ENCODE results near the gene SLC22A15.

The SLC22A15 gene

DNA sequence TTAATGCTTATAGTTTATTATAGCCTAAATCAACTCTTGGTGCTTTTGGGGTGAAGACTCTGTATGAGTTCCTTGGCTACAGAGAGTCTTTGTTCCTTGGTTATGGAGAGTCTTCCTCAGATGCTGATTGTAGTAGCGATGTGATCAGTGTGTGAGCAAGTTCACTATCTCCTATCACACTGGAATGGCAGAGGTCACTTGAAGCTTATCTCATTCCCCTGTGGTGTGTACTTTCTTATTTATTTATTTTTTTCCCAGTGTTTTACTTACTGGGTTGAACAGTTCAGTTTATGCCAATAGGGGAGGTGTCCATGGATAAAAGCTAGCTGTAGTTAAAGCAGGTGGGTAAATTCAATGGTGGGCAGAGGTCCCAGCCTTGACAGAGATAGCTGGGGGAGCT is 114.8 kb downstream of the SLC22A15 start:
- no peak for DNase-seq
- TF ChIP-seq GATA1 (IDR thresholded peaks at IDR 0.05; ENCODE audit: low read depth, low read length) (no peak), POLR2A (IDR thresholded peaks at IDR 0.05; ENCODE audit: low read length) (no peak)

DNA sequence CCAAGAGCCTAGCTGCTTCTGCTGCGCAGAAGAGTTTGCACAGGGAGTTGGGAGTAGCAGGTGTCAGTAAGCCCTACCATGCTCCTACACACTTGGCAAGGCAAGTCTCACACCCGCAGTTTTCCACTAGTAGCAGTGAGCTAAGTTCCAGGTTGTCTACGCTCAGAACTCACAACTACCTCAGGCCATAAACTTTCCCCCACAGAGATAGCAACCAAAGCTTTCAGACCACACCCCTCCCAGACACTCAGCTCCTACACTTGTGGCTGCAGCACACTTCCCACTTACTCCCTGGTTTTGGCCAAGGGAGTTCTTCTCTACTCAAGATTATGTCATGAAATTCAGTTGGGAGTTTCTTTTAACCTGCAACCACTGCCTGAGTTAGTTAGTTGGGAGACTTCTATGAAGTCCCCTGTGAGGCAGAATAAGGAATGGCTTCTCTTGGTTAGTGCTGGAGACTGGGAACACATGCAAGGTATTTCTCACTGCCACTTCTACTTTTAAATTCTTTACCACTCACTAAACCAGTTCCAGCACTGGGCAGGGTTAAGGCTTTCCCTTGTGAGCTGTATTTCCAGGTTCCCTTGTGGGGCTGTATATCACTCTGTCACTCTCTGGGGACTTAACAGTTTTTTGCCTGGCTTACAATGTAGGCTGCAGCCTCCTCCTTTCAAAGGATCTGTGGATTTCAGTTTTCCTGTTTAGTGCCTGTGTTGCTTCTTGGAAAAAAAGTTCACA is 116.6 kb downstream of the SLC22A15 start:
- peak; percentile 11 to 18 for DNase-seq
- no peak for TF ChIP-seq POLR2A (IDR thresholded peaks at IDR 0.05; ENCODE audit: low read length)
- no peak for TF ChIP-seq GATA1 (IDR thresholded peaks at IDR 0.05; ENCODE audit: low read depth, low read length)

DNA sequence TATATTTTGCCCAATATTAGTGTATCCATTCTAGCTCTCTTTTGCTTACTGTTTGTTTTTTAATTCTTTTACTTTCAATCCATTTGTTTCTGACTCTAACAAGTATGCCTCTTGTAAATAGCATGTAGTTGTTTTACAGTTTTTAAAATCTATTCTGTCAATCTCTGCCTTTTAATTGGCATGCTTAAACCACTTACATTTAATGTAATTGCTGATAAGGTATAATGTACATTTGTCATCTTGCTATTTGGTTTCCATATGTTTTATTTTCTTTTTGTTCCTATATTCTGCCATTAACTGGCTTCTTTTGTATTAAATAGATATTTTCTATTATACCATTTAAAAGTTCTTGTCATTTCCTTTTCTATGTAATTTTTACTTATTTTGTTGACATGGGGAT is 118.7 kb downstream of the SLC22A15 start:
- TF ChIP-seq POLR2A (IDR thresholded peaks at IDR 0.05; ENCODE audit: low read length) (no peak), GATA1 (IDR thresholded peaks at IDR 0.05; ENCODE audit: low read depth, low read length) (no peak)
- DNase-seq: no peak

DNA sequence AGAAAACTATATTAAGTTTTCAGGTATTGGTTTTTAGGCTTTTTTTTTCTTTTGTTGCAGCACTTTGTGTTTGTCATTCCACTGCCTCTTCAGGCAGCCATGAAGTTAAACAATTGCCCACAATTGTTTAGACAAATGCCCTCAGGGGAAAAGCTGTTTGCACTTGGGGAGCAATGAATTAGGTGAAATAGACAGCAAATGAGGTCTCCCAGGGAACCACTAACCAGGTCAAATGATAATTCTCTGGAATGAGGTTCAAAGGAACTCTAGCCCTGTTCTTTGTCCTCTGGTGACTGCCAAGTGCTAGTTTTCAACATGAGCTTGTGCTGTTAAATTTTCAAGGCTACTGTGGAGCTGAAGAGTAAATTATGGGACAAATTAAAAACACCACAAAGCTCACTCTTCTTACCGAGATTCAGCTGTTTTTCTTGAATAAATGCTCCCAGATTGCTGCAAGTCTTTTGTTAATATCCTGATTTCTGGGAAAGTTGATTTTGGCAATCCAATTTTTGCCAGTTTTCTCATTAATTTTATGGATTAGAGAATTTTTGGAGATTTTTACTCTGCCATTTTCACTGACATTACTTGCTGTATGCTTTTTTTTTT is 119.8 kb downstream of the SLC22A15 start:
- no peak for DNase-seq
- TF ChIP-seq GATA1 (IDR thresholded peaks at IDR 0.05; ENCODE audit: low read depth, low read length) (no peak), POLR2A (IDR thresholded peaks at IDR 0.05; ENCODE audit: low read length) (no peak)

DNA sequence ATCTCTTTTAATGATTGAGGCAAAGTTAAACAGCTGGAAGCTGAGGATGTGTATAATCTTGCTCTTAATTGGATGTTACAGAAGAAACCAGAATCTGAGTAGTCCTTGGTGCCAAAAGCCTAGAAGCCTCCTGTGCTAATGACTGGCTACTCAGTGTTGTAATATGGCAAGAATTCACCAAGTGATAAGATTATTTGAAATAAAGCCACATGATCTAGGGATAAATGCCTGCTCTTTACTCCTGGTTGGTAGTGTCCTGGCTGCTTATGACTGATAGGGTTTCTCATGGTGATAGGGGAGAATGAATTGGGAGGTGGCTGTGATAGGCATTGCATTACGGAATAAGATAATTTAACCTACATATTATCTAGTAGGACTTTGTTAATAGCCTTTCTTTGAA is 121.3 kb downstream of the SLC22A15 start:
- TF ChIP-seq POLR2A (IDR thresholded peaks at IDR 0.05; ENCODE audit: low read length): no peak
- no peak for TF ChIP-seq GATA1 (IDR thresholded peaks at IDR 0.05; ENCODE audit: low read depth, low read length)
- peak; percentile 30 to 82 for DNase-seq

DNA sequence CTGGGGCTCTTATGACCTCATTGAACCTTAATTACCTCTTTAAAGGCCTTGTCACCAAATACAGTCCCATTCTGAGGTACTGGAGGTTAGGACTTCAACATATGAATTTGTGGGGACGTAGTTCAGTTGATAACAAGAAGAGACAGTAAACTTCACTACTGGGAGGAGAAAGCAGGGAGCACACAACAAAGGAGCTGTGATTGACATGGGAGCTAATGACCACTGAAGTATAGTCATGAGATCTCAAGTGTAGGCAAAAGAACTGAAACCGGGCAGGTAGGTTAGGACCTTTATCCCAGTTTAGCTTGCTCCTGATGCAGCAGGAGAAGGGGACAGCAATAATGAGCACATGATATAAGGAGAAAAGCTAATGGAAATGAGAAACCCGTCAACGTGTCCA is 123.1 kb downstream of the SLC22A15 start:
- no peak for DNase-seq
- TF ChIP-seq GATA1 (IDR thresholded peaks at IDR 0.05; ENCODE audit: low read depth, low read length) (no peak), POLR2A (IDR thresholded peaks at IDR 0.05; ENCODE audit: low read length) (no peak)

DNA sequence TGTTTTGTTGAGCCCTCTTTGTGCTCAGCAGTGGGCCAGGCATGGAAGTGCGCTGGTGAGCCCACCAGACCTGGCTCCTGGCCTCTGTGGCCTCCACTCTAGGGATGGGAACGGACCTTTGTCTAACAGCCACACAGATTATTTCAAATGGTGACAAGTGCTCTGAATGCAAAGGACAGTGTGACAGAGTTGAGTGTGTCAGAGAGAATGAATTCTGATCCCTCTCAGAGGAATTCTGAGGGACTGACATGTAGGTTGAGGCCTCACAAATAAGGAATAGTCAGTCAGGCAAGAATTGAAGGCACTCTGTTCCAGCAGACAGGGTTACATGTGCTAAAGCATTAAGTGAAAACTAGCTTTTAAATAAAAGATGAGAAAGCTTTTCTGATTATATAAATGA is 123.6 kb downstream of the SLC22A15 start:
- no peak for DNase-seq
- no peak for TF ChIP-seq POLR2A (IDR thresholded peaks at IDR 0.05; ENCODE audit: low read length)
- TF ChIP-seq GATA1 (IDR thresholded peaks at IDR 0.05; ENCODE audit: low read depth, low read length): no peak

DNA sequence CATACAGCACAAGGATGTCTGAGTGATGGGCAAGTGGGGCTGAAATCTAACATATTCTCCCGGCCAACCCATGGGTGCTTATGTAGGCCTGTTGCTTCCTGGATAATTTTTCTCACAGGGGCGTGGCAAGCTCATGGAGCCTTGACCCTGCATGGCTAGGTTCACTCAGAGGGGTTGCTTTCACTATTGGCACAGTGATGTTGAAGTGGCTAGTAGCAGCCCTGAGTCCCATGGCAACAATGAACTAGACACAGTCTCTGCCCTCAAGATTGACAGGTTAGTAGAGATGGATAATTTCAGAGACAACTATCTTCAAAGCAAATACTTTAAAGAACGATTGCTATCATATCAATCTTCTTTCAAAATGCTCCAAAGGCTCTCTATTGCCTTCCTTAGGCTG is 128.4 kb downstream of the SLC22A15 start:
- TF ChIP-seq GATA1 (IDR thresholded peaks at IDR 0.05; ENCODE audit: low read depth, low read length) (no peak), POLR2A (IDR thresholded peaks at IDR 0.05; ENCODE audit: low read length) (no peak)
- DNase-seq: no peak

DNA sequence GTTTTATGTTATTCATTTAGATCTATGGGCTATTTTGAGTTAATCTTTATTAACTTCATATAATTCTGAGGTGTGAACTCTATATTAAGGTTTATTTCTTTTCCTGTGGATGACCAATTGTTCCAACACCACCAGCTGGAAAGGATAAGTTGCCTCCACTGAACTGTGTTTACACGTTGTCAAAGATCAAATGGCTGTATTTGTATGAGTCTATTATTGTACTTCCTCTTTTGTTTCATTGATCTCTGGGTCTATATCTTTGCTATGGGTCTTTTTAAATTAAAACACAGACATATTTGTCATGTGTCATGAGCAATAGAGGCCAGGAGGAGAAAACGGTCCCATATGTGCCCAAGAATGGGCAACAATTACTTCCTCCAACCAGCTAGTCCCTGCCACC is 129.7 kb downstream of the SLC22A15 start:
- no peak for TF ChIP-seq GATA1 (IDR thresholded peaks at IDR 0.05; ENCODE audit: low read depth, low read length)
- no peak for TF ChIP-seq POLR2A (IDR thresholded peaks at IDR 0.05; ENCODE audit: low read length)
- DNase-seq: no peak

DNA sequence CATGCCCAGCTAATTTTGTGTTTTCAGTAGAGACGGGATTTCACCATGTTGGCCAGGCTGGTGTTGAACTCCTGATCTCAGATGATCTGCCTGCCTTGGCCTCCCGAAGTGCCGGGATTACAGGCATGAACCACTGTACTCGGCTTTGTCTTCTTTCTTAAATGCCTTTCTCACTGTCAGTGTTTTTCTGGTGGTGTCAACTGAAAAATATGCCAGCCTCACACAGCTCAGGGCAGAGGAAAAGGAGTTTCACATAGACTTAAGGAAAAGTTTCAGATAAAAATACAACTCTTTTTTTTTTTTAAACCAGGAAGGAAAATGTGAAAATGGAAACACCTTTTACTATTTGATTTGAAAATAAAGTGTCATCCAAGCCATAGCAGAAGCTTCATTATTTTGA is 130.3 kb downstream of the SLC22A15 start:
- no peak for TF ChIP-seq GATA1 (IDR thresholded peaks at IDR 0.05; ENCODE audit: low read depth, low read length)

DNA sequence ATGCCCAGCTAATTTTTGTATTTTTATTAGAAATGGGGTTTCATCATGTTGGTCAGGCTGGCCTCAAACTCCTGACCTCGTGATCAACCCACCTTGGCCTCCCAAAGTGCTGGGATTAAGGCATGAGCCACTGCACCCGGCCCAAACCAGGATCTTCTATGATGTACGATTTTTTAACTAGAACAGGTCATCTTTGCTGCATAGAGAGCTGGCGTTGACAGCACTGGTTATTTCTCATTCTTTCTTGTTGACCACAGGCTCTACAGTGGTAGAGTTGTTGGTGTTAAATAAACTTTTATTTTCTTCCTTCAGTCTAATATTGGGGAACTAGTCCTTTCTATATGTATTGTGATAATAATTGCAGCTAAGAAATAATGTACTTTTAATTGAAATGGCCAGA is 131.1 kb downstream of the SLC22A15 start:
- TF ChIP-seq GATA1 (IDR thresholded peaks at IDR 0.05; ENCODE audit: low read depth, low read length) (no peak), POLR2A (IDR thresholded peaks at IDR 0.05; ENCODE audit: low read length) (no peak)
- no peak for DNase-seq

More for the DNA sequence above, 130.3 kb downstream of the SLC22A15 start:
- DNase-seq: no peak

DNA sequence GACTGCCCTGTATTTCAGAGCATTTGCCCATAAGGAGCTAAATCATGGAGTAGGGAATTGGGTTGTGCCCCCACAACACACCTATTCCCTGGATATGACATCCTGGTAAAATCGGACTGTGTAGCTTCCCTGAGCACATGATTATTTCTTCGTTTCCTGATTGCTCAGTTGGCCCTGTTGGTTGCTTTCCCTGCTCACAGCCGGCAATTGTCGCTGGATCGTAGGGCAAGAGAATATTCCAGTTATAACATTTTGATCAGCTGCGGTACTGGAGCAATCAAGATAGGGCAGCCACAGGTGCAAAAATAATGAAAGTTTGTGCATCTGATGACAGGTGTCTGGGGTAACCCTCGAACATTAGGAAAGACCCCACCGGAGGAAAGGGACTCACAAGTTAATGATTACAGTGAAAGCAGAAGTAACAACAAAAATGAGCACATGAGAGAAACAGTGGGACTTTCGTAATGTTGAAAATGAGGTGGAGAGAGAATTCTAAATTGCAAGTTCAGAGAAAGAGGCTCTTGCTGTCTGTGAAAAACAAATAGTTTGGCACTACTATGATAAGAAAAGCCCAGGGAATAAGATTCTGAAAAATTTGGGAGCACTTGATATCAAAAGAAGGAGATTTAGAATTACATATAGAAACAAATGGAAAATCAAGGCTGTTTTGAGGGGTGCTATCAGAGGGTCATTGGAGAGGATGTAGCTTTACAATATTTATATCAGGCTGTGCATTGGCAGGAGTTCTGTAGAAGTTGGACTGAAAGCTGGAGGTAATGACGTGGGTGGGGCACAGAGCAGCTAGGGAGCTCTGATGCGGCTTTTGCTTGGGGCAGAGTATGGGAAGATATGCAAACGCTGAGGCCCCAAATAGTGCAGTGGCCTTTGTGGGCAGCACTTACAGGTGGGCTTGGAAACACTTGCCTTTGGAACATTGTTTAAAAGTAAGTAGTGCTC is 134.5 kb downstream of the SLC22A15 start, which contains the start of gene MAB21L3:
Gene MAB21L3 (plus strand): TSS at position 833 of the 957 bp plus-strand sequence. CDS start 1,217 bp downstream, outside the sequence.
- DNase-seq: no peak
- TF ChIP-seq GATA1 (IDR thresholded peaks at IDR 0.05; ENCODE audit: low read depth, low read length) (no peak), POLR2A (IDR thresholded peaks at IDR 0.05; ENCODE audit: low read length) (no peak)

DNA sequence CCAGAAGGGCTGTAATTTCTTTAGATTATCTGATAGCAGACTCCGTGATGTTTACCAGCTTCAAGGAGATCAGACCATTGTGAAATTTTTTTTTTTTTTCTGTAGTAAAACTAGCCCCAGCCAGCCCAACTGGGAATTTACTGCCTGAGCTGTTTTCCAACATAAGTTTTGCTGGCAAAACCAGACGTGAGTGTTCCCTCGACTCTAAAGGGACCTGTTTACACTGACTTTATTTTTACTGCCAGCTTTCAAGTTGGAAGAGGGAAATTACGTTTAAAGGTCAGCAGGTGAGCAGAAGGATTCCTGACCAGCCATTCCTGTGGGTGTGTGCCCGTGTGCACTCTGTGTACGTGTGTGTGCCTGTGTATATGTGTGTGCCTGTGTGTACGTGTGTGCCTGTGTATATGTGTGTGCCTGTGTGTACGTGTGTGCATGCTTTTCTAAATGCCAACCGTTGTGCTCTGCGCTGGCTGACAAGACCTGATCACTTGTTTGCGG is 135.3 kb downstream of the SLC22A15 start:
- no peak for DNase-seq
- TF ChIP-seq POLR2A (IDR thresholded peaks at IDR 0.05; ENCODE audit: low read length) (no peak), GATA1 (IDR thresholded peaks at IDR 0.05; ENCODE audit: low read depth, low read length) (no peak)
